ENCODE measurements around the gene TUBAL3. TPM values are rescaled to one million over a fixed set of nuclear protein-coding genes. Genes with fewer than 3 reads are reported as not detected.

Gene TUBAL3
- polyA plus RNA-seq, 1 experiment = not detected

DNA sequence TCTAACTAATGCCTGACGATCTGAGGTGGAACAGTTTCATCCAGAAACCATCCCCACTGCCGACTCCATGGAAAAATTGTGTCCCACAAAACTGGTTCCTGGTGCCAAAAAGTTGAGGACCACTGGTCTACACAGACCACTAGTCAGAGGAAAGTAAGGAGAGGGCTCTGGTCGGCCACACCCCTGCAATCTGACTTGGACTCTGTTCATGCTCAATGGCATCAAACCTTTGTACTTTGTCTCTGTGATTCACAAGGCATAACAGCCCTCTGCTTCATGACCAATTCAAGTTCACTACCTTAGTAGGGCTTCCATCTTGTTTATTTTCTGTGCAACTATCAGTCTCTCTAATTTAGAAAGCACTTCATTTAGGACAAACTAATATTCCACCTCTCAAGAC lies 1.8 kb downstream of the TUBAL3 start:
- ChIA-PET CTCF (no interaction called here), POLR2A (no interaction called here)
- no peak overlapping the region for H3K4me3 ChIP-seq (ENCODE audit: low read depth, low read length)
- peaks cover 2% of the 10 kb centered on the region for H3K27me3 ChIP-seq (ENCODE audit: control insufficient read depth, insufficient read depth, low read length)
- no peak for TF ChIP-seq CTCF (IDR thresholded peaks at IDR 0.05; ENCODE audit: insufficient read depth, low read depth, low read length)
- DNase-seq (ENCODE audit: low read depth) = no peak
- no peaks in the 10 kb centered on the region for H3K36me3 ChIP-seq (ENCODE audit: control insufficient read depth, insufficient read depth, low read length)

- Histone ChIP-seq H3K27me3 (ENCODE audit: control insufficient read depth, insufficient read depth, low read length) (peaks cover 5% of the 10 kb centered on the region), H3K4me3 (ENCODE audit: low read depth, low read length) (no peak overlapping the region), H3K36me3 (ENCODE audit: control insufficient read depth, insufficient read depth, low read length) (no peaks in the 10 kb centered on the region)
- DNase-seq (ENCODE audit: low read depth) = no peak
- CTCF ChIA-PET = no interaction called here
- no peak for TF ChIP-seq CTCF (IDR thresholded peaks at IDR 0.05; ENCODE audit: insufficient read depth, low read depth, low read length)
- POLR2A ChIA-PET = no interaction called here
Measured at GRCh38 chr10:5400468-5401240, 4.0 kb downstream of the TUBAL3 start.

GRCh38 chr10:5399332-5399731 lies 5.3 kb downstream of the TUBAL3 start:
- no peak for DNase-seq (ENCODE audit: low read depth)
- ChIA-PET POLR2A (no interaction called here), CTCF (interaction anchor here (0.8 kb wide), 1 partner anchor 8 kb away, joined by 3 read pairs; no protein-coding TSS in a partner anchor)
- no peak overlapping the region for H3K4me3 ChIP-seq (ENCODE audit: low read depth, low read length)
- H3K36me3 ChIP-seq (ENCODE audit: control insufficient read depth, insufficient read depth, low read length) = no peaks in the 10 kb centered on the region
- no peak for TF ChIP-seq CTCF (IDR thresholded peaks at IDR 0.05; ENCODE audit: insufficient read depth, low read depth, low read length)
- H3K27me3 ChIP-seq (ENCODE audit: control insufficient read depth, insufficient read depth, low read length) = peaks cover 5% of the 10 kb centered on the region

DNA sequence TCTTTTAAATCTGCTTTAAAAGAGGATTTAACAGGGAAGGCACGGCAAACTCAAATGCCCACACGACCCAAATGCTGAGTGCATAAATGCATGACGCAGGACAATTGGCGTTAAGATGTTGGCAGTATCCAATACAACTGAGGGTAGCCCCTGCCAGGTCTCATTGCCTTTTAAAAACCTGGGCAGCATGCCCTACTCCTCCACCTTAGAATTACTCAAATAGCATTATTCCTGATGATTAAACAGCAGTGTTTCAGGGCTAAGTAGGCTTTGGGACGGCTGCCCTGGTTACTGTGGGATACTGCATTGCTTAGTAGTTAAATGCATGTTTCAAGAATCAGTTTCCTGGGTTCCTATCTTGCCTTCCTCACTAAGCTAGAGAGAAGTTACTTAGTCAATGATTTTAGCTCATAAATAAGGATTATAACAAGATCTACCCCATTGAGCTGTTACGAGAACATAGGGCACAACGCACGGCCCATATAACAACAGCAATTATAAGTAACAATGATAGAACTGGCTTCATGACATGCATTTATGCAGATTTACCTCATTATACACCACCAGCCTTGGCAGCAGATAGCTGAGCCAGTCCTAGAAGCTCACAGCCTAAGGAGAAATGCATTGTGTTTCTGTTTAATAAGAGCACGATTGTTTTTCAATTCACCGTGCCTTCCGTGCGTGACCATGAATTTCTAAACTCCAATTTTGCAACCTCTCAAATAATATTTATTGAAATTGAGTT lies 7.9 kb downstream of the TUBAL3 start:
- H3K27me3 ChIP-seq (ENCODE audit: control insufficient read depth, insufficient read depth, low read length) = peaks cover 5% of the 10 kb centered on the region; the same call in 1 of the 2 replicates
- H3K36me3 ChIP-seq (ENCODE audit: control insufficient read depth, insufficient read depth, low read length) = no peaks in the 10 kb centered on the region
- H3K4me3 ChIP-seq (ENCODE audit: low read depth, low read length) = no peak overlapping the region
- POLR2A ChIA-PET = no interaction called here
- no peak for DNase-seq (ENCODE audit: low read depth)
- CTCF ChIA-PET = interaction anchor here (1.1 kb wide), 1 partner anchor 547 kb away, joined by 3 read pairs; no protein-coding TSS in a partner anchor
- no peak for TF ChIP-seq CTCF (IDR thresholded peaks at IDR 0.05; ENCODE audit: insufficient read depth, low read depth, low read length)

DNA sequence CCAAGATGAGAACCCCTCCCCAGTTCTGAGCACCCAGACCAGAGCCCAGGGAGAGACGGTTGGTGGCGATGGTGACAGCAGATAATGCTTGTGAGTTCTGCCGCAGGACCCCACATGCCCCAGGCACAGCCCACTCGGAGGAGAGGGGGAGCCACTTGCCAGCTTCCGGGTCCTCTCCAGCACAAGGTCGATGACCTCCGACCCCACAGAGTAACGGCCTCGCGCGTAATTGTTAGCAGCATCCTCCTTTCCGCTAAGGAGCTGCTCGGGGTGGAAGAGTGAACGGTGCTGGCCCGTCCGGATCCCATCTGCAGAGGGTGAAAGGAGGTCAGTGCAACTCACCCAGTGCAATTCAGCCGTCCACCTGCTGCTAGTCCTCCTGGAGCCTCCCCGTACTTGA lies 9.5 kb downstream of the TUBAL3 start:
- ChIA-PET CTCF (no interaction called here), POLR2A (no interaction called here)
- Histone ChIP-seq H3K4me3 (ENCODE audit: low read depth, low read length) (no peak overlapping the region), H3K36me3 (ENCODE audit: control insufficient read depth, insufficient read depth, low read length) (no peaks in the 10 kb centered on the region), H3K27me3 (ENCODE audit: control insufficient read depth, insufficient read depth, low read length) (peaks cover 5% of the 10 kb centered on the region; the same call in 1 of the 2 replicates)
- TF ChIP-seq CTCF (IDR thresholded peaks at IDR 0.05; ENCODE audit: insufficient read depth, low read depth, low read length) = no peak
- DNase-seq (ENCODE audit: low read depth) = no peak

All from BJ (cell line).